NCI-H748 treated with DMSO at 0.1 percent for 48 hours (cell line): ENCODE data around the gene ZCCHC2.

Experiments
- DNase-seq: peaks from one replicate; lab custom pipeline; 2025; lab: John Stamatoyannopoulos, UW

The ZCCHC2 gene

DNA sequence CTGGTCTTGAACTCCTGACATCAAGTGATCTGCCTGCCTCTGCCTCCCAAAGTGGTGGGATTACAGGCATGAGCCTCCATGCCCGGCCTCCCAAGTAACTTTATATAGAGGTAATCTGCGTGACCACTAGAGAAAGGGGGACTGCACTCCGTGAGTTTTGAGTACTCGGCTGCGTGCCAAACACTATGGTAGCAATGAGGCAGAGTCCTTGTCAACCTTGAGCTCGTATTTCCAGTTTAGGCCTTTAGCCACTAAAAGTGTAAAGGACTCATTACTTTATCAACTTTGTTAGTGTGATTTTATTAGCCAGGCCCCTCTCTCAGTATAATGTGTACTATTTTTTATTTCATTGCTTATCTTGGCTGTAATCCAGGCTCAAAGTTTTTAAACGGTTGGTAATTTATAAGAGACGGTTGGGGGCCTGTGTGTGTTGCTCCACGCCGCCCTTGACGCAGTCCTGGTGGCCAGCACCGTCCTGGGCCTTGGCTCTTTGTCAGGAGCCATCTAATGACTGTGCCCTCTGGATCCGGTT is 56.2 kb downstream of the ZCCHC2 start:
- DNase-seq, result no peak

DNA sequence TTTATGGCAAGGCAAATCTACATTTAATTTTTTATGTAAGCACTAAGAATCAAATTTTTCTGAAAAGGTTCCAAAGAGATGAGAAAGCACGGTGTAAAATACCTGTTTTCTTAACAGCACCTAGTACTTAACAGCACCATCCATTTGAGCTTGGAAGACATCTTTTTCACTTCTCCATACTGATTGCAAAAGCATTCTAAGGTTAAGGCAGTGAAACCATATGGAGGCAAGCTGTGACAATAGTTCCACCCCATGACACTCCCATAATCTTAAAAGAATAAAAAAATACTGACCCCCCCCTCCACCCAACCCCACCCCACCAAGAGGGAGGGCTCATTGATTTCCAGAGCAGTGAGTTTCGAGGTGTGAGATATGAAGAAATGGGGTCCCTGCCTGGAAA is 60.6 kb downstream of the ZCCHC2 start:
- no peak for DNase-seq

DNA sequence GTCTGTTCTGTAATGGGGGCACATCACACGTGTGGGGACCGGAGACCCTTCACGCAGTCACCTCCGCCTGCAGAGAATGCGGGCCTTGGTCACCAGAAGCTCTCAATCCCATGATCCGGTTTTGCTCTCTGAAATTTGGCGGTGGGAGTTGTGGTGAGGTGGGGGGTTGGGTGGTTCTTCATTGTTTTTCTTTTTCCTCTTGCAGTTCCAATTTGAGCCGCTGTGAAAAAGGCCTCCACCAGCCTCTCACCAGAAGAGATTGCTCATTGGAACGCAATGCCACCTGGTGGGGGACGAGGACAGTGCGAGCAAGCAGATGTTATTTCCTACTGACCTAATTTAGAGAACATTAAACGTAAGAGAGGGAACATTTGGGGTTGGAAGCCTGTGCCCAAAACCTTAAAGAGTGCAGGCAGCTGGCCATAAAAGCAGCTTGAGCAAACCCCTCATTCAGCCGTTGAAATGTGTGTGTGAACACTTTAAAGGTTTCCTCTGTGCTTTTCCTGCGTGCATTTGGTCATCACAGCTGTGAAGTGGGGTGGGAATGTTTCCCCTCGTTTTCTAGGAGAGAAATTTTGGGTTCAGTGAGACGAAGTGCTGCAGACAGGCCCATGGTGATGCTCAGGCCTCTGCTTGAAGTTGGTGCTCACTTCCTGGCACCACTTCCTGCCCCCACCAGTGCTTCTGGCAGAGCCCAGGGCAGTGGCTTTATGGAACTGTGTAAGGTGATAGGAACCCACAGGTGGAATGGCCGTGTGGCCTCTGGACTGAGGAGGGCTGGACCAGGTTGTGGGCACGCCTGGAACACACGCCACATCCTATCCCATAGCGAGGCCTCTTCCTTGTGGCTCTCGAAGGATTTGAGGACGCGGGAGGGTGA is 61.7 kb downstream of the ZCCHC2 start:
- peak; percentile 71 for DNase-seq

DNA sequence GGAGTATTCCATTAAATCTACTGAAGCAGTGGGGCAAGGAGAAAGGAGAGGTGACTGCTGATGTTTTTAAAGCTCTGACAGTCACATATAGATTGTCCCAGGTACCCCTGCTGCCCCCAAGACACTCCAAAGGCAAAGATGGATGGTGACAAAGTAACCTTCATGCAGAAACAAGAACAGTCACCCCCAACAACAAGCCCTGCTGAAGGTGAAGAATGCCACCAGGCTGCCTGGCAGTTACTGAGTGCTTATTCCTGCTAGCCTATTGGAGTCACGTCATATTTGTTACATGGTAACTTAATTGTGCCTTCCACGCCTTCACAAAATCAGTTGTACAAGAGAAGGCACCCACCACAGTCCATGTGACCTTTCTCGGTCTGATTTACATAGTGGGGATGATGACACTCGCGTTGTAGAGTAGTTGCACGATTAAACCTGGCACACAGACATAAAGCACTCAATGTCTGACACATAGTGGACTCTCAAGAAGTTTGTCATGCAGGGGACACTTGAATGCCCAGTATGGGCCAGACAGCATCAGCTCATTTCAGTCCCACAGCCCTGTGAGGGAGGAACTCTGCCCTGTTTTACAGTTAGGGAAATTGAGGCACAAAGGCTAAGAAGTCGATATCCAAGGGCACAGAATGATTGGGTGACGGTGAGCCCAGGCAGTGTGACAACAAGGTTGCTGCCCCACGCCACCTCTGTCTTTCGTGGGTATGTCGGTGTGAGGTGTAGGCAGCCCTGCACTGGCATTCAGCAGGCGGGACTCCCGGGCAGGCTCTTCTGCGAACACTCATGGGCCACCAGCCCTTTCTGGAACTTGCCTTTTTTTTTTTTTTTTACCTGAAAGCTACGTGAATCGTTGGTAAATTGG is 62.7 kb downstream of the ZCCHC2 start:
- DNase-seq, result no peak

DNA sequence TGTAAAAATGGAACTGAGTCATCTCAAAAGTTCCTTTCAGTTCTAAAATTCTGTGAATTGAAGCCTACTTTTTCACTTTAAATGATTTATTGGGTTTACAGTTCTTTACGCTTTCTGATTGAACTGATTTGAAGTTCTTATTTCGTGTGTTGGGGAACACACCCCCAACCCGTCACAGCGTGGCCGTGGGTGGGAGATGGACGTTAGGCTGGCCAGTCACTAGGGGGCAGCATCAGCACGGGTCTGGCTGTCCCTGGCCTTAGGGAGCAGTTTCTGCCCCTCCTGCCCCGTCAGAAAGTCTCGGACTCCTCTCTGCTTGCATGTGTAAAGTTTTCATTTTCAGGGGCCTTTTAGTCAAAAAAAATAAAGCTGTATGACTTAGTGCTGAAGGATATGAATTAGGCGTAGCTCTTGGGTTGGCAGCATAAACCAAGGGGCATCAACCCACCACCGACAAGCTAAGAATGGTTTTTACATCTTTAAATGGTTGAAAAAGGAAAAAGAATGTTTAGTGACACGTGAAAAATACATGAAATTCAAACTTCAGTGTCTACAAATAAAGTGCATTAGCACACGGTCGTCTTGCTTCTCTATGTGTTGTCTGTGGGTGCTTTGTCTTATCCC is 63.4 kb downstream of the ZCCHC2 start:
- DNase-seq, result peak; percentile 56

DNA sequence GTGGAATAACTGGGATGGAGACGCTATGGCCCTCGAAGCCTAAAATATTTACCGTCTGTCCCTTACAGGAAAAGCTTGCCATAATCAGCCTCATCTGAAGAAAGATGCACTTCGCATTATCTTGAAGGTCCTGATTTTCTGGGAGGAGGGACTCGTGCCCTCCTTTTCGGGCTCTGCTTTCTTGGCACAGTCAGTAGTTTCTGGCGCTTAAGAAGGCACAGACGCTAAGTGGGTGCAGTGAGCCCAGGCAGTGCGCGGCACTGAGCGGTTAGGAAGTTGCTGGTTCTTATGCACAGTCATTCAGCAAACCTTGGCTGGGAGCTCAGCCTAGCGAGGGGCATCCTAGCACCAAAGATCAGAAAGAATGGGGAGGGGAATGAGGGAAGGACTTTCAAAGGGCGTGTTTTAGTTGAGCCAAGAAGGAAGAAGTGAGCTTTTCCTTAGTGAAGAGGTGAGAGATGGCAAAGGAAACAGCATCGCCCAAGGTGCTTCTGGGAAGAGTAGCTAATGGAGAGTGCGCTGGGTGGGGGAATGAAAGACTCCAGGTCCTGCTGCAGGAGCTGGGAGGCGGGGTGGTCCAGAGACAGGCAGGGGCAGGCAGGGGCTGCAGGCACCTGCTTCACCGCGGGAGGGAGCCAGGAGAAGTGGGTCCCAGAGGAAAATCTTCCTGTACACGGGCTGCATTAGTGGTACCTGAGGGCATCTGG is 64.1 kb downstream of the ZCCHC2 start:
- no peak for DNase-seq

DNA sequence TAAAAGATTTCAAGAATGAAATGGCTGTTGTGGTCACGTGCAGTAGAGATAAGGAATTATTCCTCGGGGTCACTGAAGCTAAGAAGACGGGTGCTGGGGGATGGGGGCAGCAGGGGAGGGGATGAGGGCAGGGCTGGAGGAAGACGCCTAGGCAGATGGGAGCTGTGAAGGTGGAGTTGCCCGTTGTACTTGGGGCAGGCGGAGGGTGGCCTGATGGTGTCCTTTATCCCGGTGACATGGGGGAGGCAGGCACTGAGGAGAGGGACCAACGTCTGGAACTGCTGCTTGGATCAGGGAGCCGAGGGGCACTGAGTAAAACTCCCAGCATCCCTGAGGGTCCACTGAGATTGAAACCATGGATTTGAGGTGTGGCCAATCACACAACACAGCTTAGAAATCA is 64.9 kb downstream of the ZCCHC2 start:
- DNase-seq, result no peak

DNA sequence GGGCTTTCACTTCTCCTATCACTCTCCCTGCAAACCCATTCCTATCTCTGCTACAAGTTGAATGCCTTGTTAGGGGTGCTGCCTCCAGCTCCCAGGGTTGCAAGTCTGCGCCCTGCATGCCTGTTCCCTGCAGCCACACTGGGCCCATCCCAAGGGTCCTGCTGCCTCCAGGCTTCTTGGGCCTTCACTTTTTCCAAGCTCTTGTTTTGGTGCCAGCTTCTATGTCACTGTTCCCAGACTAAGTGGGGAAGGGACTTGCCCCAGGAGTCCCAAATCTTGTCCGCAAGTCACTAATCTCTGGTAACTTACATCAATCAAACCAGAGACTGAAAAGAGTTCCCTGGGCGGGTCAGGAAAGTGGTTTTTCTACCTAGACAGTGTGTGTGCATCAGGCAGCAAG is 65.4 kb downstream of the ZCCHC2 start:
- no peak for DNase-seq

DNA sequence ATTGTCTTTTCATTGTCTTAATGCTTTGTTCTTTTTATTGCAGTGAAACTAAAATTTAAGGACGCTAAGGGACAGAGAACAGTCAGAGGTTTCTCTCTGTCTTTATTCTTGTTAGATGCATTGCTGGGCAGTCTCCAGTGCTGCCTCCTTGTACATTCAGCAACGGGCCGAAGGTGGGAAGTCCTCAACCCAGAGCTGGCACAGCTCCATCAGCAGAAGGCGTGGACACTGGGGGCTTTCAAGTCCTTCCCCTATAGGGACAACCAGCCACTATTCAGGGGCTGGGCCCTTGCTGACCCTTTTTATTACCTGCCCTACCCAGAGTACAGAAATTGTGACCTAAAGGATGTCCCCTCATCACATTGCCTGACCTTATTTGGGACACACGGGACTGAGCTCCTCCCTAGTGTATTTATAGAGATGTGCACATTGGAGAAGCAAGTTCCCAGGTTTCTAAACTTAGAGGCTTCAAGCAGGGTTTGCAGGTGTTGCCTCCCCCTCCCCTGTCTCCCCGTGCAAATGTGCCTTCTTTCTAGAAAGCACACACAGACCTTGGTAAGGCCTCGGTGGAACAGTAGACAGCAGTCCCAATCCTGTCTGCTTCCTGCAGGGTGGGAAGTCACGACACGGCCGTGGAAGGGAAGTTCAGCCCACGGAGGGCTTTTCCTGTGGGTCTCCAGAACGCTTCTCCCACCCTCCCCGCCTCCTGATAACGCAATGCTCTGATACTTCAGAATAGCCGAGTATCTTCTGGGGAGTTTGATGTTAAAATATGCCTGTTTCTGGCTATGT is 68.2 kb downstream of the ZCCHC2 start:
- DNase-seq, result no peak

DNA sequence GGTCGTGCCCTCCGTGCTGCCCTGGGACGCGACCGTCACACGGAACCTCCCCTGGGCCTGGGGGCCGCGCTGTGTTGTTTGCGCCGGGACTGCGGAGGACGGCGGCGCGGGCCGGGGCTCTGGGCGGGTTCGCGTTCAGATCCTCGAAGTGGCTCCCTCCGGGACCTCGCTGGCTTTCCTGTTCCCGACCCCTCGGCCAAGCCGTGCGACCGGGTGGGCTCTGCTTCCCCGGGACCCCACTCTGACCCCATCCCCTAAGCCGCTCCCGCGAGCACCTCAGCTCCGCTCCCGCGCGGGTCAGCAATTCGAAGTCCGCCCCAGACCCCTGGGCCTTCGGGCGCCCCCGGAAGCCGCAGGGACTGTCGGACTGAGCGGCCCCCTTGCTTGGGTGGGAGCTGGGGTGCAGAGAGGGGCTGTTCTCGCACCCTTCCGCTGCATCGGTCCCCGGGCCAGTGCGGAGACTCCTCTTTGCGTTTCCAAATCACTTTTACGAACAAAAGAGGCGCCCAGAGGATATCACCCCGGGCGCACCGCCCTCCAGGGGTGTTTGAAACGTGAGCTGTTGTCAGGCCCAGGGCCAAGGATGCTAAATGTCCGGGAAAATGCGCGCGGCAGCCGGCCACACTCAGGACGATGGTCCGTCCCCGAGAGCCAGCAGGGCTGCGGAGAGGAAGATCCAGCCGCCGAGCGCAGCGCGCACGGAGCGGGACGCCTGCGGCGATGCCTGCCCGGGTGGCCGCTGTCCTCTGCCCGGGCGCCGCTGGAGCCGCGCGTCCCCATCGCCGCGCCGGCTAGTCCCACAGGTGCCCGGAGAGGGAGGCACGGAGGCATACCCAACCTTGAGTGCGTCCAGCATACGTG is 73.5 kb downstream of the ZCCHC2 start:
- DNase-seq, result no peak

DNA sequence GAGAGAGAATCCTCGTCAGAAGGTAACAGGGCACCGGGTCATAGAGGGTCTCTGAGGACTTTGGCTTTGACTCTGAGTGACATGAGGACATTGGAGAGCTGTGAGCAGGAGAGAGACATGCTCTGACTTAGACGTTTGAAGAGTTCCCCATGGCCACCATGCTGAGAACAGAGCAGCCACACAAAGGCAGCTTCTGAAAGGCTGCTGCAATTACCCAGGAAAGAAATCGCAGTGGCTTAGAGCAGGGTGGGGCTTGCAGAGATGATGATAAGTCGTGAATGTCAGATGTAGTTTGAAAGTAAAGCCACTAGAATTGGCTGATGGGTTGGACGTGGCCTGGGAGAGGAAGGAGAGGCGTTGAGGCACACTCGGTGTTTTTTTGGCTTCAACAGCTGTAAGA is 79.0 kb downstream of the ZCCHC2 start:
- DNase-seq, result no peak

DNA sequence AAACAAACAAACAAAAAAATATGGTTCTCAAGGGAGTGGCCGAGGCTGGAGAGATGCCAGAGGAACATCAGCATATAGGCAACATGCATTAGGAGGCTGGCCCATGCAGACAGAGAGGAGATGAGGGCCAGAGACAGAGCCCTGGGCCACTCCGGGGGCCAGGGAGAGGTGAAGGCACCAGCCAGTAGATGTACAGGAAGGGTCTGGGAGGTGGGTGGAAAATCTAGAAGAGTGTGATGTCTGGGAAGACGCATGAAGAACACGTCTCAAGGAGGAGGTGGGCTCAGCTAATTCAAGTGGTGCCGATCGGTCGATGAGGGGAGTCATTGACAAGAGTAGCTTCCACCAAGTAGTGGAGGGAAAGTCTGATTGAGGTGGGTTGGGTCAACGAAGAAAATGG is 79.9 kb downstream of the ZCCHC2 start:
- DNase-seq, result no peak

DNA sequence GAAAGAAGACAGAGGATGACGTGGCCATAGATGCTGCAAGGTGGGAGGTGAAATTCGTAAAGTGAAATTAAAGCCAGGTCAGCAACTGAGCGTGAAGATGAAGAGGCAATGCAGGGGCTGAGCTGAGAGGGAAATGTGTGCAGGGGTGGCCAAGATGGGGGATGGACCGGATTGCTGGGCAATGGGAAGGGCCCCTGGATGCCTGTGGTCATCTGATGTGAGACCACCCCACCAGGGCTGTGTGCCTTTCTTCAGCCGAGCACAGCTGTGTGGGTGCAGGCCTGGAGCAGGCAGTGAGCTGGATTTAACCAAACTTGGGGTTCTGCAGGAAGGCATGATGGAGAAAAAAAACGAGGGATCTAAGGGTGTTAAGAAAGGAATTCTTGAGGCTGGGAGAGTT is 80.4 kb downstream of the ZCCHC2 start:
- DNase-seq, result no peak

DNA sequence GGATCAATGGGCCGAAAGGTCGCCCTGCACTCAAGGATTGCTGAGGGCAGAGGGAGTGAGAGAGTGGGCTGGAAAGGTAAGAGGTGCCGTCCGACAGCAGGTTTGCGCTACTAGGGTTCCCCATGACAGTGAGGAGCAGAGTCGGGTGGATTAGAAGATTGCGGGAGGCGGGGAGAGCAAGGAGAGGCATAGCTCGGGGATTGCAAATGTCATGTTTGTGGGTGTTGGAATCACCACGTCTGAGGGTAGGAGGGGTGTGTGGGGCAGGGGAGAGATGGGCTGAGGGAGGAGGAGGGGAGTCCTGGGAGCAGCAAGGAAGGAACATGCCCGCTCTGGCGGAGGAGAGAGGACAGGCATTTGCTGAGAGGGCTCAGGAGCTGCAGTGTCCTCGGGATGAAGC is 81.2 kb downstream of the ZCCHC2 start:
- DNase-seq, result no peak

DNA sequence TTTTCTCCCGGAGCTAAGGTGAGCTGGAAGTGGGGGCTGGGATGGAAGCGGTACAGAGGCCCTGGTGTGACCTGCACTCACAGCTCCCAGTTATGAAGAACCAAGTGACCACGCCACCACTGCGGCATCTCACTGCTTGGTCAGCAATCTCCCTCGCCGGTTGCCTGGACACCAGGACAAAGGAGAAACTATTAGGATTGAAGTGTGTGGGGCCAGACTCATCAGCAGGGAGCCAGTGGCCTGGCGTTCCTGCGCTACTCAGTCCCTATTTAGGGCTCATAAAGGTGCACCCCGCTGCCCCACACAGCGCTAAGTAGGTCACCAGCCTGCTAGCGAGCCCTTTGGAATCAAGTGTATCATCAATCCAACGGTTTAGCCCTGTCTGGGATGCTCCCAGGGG is 82.9 kb downstream of the ZCCHC2 start:
- DNase-seq, result no peak

DNA sequence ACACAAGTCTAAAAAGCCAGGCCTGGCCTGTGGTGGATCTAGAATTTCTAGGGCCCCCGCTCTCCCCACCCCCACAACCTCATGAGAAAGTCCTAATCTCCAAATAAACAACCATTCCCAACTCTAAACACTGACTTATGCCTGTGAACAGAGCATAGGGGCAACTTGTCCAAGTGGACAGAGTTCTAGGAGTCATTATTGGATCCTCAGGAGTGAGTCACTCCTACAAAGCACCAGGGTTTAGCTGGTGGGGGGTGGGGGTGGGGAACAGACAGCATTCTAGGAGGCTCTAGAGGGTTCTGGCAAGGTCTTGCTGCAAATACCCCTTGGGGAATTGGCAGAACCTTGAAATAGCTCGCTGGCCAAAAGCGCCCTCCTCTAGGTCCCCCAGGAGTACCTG is 83.3 kb downstream of the ZCCHC2 start:
- no peak for DNase-seq

DNA sequence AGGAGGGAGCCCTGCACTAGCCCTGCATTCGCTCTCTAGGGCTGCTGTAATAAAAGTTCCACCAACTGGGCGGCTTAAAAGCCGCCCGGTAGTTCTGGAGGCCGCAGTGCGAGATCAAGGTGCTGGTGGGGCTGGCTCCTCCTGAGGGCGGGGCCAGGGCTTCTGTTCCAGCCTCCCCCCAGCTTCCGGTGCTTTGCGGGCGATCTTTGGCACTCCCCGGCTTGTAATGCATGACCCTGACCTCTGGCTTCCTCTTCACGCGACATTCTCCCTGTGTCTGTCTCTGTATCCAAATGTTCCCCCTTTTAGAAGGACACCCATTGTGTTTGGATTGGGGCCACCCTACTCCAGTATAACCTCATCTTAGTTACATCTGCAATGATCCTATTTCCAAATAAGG is 84.5 kb downstream of the ZCCHC2 start:
- no peak for DNase-seq

DNA sequence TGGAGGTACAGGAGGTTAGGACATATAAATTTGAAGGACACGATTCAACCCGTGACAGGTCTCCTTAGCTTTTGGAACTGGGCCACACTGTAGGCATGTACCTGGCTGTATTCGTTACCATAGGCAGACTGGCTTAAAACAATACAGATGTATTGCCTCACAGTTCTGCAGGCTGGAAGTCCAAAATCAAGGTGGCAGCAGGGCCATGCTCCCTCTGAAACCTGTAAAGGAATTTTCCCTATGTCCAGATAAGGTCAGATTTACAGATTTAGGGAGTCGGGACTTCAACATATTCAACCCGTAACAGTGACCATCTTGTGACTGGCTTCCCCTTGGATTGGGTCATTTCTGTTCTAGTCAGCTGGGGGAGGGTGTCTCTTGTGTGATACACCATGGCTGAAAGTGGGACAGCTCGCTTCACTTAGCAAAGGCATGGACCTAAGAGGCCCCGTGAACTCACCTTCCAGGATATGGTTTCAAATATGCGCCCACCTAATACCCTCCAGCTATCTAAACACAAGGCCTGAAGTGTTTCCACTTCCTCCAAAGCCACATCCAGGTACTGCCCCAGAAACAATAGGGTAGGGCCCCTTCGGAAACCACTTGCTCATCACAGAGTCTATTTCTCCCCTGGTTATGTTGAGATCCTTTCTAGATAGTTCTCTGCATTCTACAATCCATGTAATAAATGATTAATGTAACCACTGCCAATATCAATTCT is 85.0 kb downstream of the ZCCHC2 start:
- DNase-seq, result no peak

DNA sequence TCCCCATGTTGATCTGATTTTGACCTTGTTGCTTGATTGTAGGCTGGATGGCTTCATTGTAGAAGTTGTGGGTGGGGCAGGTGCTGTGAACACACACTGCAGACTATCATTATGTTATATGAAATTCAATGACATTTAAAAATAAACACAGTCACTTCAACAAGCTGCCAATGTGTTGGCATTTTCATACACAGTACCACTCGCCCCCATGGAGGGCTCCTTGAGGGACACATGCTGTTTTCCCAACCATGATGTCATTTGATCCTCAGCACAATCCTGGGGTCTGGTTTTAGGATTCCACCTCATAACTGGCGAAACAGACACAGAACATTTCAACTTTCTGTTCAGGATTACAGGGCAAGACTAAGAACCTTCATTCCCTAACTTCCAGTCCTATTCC is 86.9 kb downstream of the ZCCHC2 start:
- peak; percentile 10 for DNase-seq

DNA sequence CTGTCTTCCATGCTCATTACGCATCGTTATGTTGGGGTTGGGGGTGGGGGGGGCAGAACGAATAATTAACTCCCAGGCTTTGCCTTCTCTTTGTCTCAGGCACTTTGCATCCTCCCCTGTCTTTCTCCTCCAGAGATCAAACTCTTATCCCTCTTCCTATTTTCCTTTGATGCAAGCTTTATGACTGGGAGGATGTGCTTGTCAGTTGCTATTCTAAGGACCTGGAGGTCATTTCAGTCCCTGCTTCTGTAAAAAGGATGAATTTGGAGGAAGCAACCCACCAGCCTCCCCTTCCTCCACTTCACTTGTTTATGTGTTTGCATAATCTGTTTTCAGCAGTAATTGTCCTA is 87.5 kb downstream of the ZCCHC2 start:
- DNase-seq, result no peak
